ENCODE measurements around the gene GNB1L.
"Not testable (repeated sequence)": the region's sequence is repeated elsewhere in the genome, so short reads cannot be mapped to it uniquely, and the experiment has no call there.

Gene GNB1L

GRCh38 chr22:19788661-19789225, 65.9 kb downstream of the GNB1L start:
- Mint-ChIP-seq H3K27me3 (peaks cover 0 to 7% of the 10 kb centered on the region in 2 donors), H3K4me1 (ENCODE audit: low read depth in 2 of 2) (no peaks in the 10 kb centered on the region), H3K4me3 (no peak overlapping the region), H3K27ac (no peak overlapping the region), H3K36me3 (ENCODE audit: insufficient read depth) (no peaks in the 10 kb centered on the region), H3K9me3 (no peaks in the 10 kb centered on the region)
- no peak for ATAC-seq (replicated peaks)
- DNase-seq: no peak

- no peak for DNase-seq
- Mint-ChIP-seq H3K36me3 (ENCODE audit: insufficient read depth) (no peaks in the 10 kb centered on the region), H3K4me1 (ENCODE audit: low read depth in 2 of 2) (no peaks in the 10 kb centered on the region), H3K4me3 (no peak overlapping the region), H3K9me3 (no peaks in the 10 kb centered on the region), H3K27ac (no peak overlapping the region), H3K27me3 (peaks cover 0 to 7% of the 10 kb centered on the region in 2 donors)
- no peak for ATAC-seq (replicated peaks)
These were observed 66.9 kb downstream of the GNB1L start for GRCh38 chr22:19787849-19788141.

GRCh38 chr22:19786959-19787848, 67.5 kb downstream of the GNB1L start:
- Mint-ChIP-seq H3K9me3 (no peaks in the 10 kb centered on the region), H3K4me3 (no peak overlapping the region), H3K36me3 (ENCODE audit: insufficient read depth) (no peaks in the 10 kb centered on the region), H3K27ac (no peak overlapping the region), H3K4me1 (ENCODE audit: low read depth in 2 of 2) (no peaks in the 10 kb centered on the region), H3K27me3 (peaks cover 0 to 7% of the 10 kb centered on the region in 2 donors)
- ATAC-seq (replicated peaks) (no peak), DNase-seq (no peak)

GRCh38 chr22:19786264-19786585, 68.4 kb downstream of the GNB1L start:
- no peaks in the 10 kb centered on the region for H3K9me3 Mint-ChIP-seq
- DNase-seq (no peak), ATAC-seq (replicated peaks) (no peak)
- no peaks in the 10 kb centered on the region for H3K36me3 Mint-ChIP-seq (ENCODE audit: insufficient read depth)
- peaks cover 0 to 7% of the 10 kb centered on the region in 2 donors for H3K27me3 Mint-ChIP-seq
- H3K4me3 Mint-ChIP-seq: no peak overlapping the region
- no peak overlapping the region for H3K27ac Mint-ChIP-seq
- no peaks in the 10 kb centered on the region for H3K4me1 Mint-ChIP-seq (ENCODE audit: low read depth in 2 of 2)

- Mint-ChIP-seq H3K9me3 (no peaks in the 10 kb centered on the region), H3K4me3 (no peak overlapping the region), H3K27ac (no peak overlapping the region), H3K4me1 (ENCODE audit: low read depth in 2 of 2) (no peaks in the 10 kb centered on the region), H3K36me3 (ENCODE audit: insufficient read depth) (no peaks in the 10 kb centered on the region), H3K27me3 (peaks cover 0 to 7% of the 10 kb centered on the region in 2 donors)
- DNase-seq: no peak
- ATAC-seq (replicated peaks): no peak
These were observed 69.0 kb downstream of the GNB1L start for GRCh38 chr22:19785461-19786263.

GRCh38 chr22:19784384-19785175, 70.1 kb downstream of the GNB1L start:
- Mint-ChIP-seq H3K4me1 (ENCODE audit: low read depth in 2 of 2) (no peaks in the 10 kb centered on the region), H3K4me3 (no peak overlapping the region), H3K27me3 (peaks cover 5 to 17% of the 10 kb centered on the region in 2 donors), H3K27ac (no peak overlapping the region), H3K36me3 (ENCODE audit: insufficient read depth) (no peaks in the 10 kb centered on the region), H3K9me3 (no peaks in the 10 kb centered on the region)
- ATAC-seq (replicated peaks) (no peak), DNase-seq (no peak)

- ATAC-seq (replicated peaks) (no peak), DNase-seq (no peak)
- Mint-ChIP-seq H3K36me3 (ENCODE audit: insufficient read depth) (no peaks in the 10 kb centered on the region), H3K4me3 (no peak overlapping the region), H3K27ac (no peak overlapping the region), H3K9me3 (no peaks in the 10 kb centered on the region), H3K4me1 (ENCODE audit: low read depth in 2 of 2) (no peaks in the 10 kb centered on the region), H3K27me3 (peaks cover 10 to 25% of the 10 kb centered on the region in 2 donors)
These were observed 70.9 kb downstream of the GNB1L start for GRCh38 chr22:19783586-19784383.

- ATAC-seq (replicated peaks) (no peak), DNase-seq (no peak)
These were observed 72.1 kb downstream of the GNB1L start for GRCh38 chr22:19782533-19782932.

GRCh38 chr22:19779685-19780268, 74.9 kb downstream of the GNB1L start:
- H3K4me1 Mint-ChIP-seq (ENCODE audit: low read depth in 2 of 2): no peaks in the 10 kb centered on the region
- H3K36me3 Mint-ChIP-seq (ENCODE audit: insufficient read depth): peaks cover 5% of the 10 kb centered on the region
- no peaks in the 10 kb centered on the region for H3K9me3 Mint-ChIP-seq
- no peak overlapping the region for H3K27ac Mint-ChIP-seq
- DNase-seq: no peak
- ATAC-seq (replicated peaks): no peak
- no peak overlapping the region for H3K4me3 Mint-ChIP-seq
- H3K27me3 Mint-ChIP-seq: peaks cover 25 to 52% of the 10 kb centered on the region in 2 donors

More at GRCh38 chr22:19782533-19782932, 72.1 kb downstream of the GNB1L start:
- H3K4me3 Mint-ChIP-seq: no peak overlapping the region
- H3K27me3 Mint-ChIP-seq: peaks cover 18 to 32% of the 10 kb centered on the region in 2 donors
- H3K9me3 Mint-ChIP-seq: no peaks in the 10 kb centered on the region
- no peaks in the 10 kb centered on the region for H3K36me3 Mint-ChIP-seq (ENCODE audit: insufficient read depth)
- no peaks in the 10 kb centered on the region for H3K4me1 Mint-ChIP-seq (ENCODE audit: low read depth in 2 of 2)
- H3K27ac Mint-ChIP-seq: no peak overlapping the region

- ATAC-seq (replicated peaks) (no peak), DNase-seq (no peak)
- Mint-ChIP-seq H3K27ac (no peak overlapping the region), H3K4me1 (ENCODE audit: low read depth in 2 of 2) (no peaks in the 10 kb centered on the region), H3K36me3 (ENCODE audit: insufficient read depth) (peaks cover 5% of the 10 kb centered on the region), H3K9me3 (no peaks in the 10 kb centered on the region), H3K4me3 (no peak overlapping the region), H3K27me3 (peaks cover 31 to 59% of the 10 kb centered on the region in 2 donors)
These were observed 75.7 kb downstream of the GNB1L start for GRCh38 chr22:19779011-19779421.

- H3K27me3 Mint-ChIP-seq: peaks cover 48 to 78% of the 10 kb centered on the region in 2 donors
- not testable (repeated sequence) for H3K4me1 Mint-ChIP-seq (ENCODE audit: low read depth in 2 of 2); H3K4me3 Mint-ChIP-seq; ATAC-seq (replicated peaks); H3K27ac Mint-ChIP-seq; DNase-seq; H3K9me3 Mint-ChIP-seq; H3K36me3 Mint-ChIP-seq (ENCODE audit: insufficient read depth)
These were observed 77.5 kb downstream of the GNB1L start for GRCh38 chr22:19777192-19777591.

- Mint-ChIP-seq H3K4me3 (no peak overlapping the region), H3K36me3 (ENCODE audit: insufficient read depth) (peaks cover 5% of the 10 kb centered on the region), H3K27me3 (peaks cover 55 to 84% of the 10 kb centered on the region in 2 donors), H3K4me1 (ENCODE audit: low read depth in 2 of 2) (peaks cover 0 to 4% of the 10 kb centered on the region in 2 donors), H3K9me3 (no peaks in the 10 kb centered on the region), H3K27ac (no peak overlapping the region)
- no peak for ATAC-seq (replicated peaks)
- no peak for DNase-seq
These were observed 78.1 kb downstream of the GNB1L start for GRCh38 chr22:19776433-19777031.
